Tibial nerve (tissue), 4 donors: ENCODE results near the gene EPRS1. TPM values are rescaled to one million over a fixed set of nuclear protein-coding genes. Genes with fewer than 3 reads are reported as not detected.
A peak's percentile ranks its signal among the peaks of the same experiment; 100 is the strongest.

Source experiments
- DNase-seq, 2 donors: peaks; one replicate each; pipeline ENCODE4 v3.0.0-alpha.2; 2019; ENCODE audit warnings: low spot score in 2 of 2
- H3K27ac ChIP-seq, 4 donors: fragments of 200-600 bp; sonication (generic) in 3 of 4; one replicate each; pipeline ENCODE4 v1.5.1; 2017 to 2019; ENCODE audit warnings: mild to moderate bottlenecking in 1 of 4
- H3K27me3 ChIP-seq, 2 donors: fragments of 200-600 bp; sonication (generic) in 1 of 2; one replicate each; pipeline versions ENCODE4 v1.5.1 to v1.6.0; 2017 to 2019
- H3K36me3 ChIP-seq, 3 donors: fragments of 200-600 bp; sonication (generic); one replicate each; pipeline ENCODE4 v1.5.1; 2018 to 2019
- H3K4me1 ChIP-seq, 4 donors: fragments of 200-600 bp; sonication (generic) in 3 of 4; one replicate each; pipeline ENCODE4 v1.5.1; 2017 to 2019
- H3K4me3 ChIP-seq, 4 donors: fragments of 200-600 bp; sonication (generic) in 3 of 4; one replicate each; pipeline ENCODE4 v1.5.1; 2017 to 2019; ENCODE audit warnings: mild to moderate bottlenecking in 1 of 4, moderate library complexity in 1 of 4
- H3K9me3 ChIP-seq, 4 donors: fragments of 200-600 bp; sonication (generic) in 3 of 4; one replicate each; pipeline ENCODE4 v1.5.1; 2017 to 2019
- EP300 ChIP-seq, 2 donors: sonication (generic); formaldehyde crosslinking; IDR thresholded peaks; one replicate each; pipeline ENCODE4 v1.6.1; 2017; ENCODE audit warnings: antibody characterized with exemption in 2 of 2, mild to moderate bottlenecking in 1 of 2
- POLR2A ChIP-seq, 2 donors: fragments of 450-650 bp; IDR thresholded peaks; one replicate each; pipeline ENCODE4 v1.6.1; 2017; ENCODE audit warnings: antibody characterized with exemption in 2 of 2, mild to moderate bottlenecking in 2 of 2, moderate library complexity in 2 of 2
- WGBS, 2 donors: methylation state at CpG; one replicate each; pipeline ENCODE4 v1.1.5; 2018; 5-methylcytosine and 5-hydroxymethylcytosine counted together
- total RNA-seq, 4 donors: library from RNA; depleted of rRNA; stranded (reverse); fragments of >200 nt; gene quantifications; one replicate each; pipeline ENCODE4 v1.1.0, GENCODE V29; 2016
- TF ChIP-seq, protein P1 (sequence below), 5 experiments: fragments of 200-600 bp in 3 of 5; fragments of 450-650 bp in 2 of 5; sonication (generic) in 3 of 5; IDR thresholded peaks; one replicate each; pipeline ENCODE4 v1.5.1; 2016 to 2019; ENCODE audit warnings: antibody characterized with exemption in 5 of 5, mild to moderate bottlenecking in 3 of 5, moderate library complexity in 2 of 5

Gene EPRS1
- 10 to 100 TPM; 38.1 to 53.8 (median 43.4) TPM for total RNA-seq

DNA sequence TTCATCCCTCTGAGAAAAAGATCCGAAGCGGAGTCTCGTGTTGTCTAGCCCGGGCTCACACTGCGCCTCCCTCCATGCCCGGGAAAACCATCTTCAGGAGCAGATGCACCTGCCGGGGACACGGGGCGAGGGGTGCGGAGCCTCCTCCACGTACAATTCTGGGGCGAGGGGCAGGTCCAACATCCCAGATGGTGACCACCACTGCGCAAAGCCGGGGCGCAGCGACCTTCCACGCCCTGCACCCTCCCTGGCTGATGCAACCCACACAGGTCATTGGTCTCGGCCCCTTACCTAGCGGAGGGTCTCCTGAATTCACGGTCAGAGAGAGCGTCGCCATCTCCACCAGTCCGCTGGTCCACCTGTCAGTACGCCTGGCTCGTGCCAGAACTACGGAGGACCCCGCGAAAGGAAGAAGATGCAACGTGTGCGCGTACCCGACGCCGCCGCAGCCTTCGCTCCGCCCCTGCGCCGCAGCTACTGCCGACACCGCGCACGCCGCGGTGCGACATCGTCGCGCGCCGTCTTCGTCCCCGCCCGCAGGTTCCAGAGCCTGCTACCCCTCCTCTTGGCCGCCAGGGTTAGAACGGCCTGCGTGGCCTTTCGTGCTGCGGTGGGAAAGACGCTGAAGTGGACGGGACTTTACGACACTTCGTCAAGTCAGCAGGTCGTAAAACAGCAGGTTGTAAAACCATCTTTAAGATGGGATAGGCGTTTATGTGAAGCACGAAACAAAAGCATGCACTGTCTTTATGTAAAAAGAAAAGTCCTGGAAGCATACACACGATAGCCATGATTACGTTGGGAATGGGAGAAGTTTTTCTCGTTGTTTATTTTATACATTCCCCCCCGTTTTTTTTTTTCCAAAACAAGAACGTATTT is at the start of gene EPRS1:
EPRS1 (minus strand) TSS at position 454 of the 879 bp plus-strand sequence; CDS start at position 337, 117 bp downstream.
- Histone ChIP-seq H3K27ac (peak within 1 kb of the TSS; percentile 60 to 93 (median 88)), H3K27me3 (no peaks in the 10 kb centered on the region), H3K4me1 (peaks cover 0 to 27% (median 9%) of the 10 kb centered on the region in 4 donors), H3K9me3 (no peaks in the 10 kb centered on the region), H3K4me3 (peak within 1 kb of the TSS; percentile 68 to 90 (median 78)), H3K36me3 (peaks cover 0 to 9% (median 0%) of the 10 kb centered on the region in 3 donors)
- peak; percentile 22 to 65 for TF ChIP-seq POLR2A (IDR thresholded peaks at IDR 0.05)
- TF ChIP-seq, protein P1, sequence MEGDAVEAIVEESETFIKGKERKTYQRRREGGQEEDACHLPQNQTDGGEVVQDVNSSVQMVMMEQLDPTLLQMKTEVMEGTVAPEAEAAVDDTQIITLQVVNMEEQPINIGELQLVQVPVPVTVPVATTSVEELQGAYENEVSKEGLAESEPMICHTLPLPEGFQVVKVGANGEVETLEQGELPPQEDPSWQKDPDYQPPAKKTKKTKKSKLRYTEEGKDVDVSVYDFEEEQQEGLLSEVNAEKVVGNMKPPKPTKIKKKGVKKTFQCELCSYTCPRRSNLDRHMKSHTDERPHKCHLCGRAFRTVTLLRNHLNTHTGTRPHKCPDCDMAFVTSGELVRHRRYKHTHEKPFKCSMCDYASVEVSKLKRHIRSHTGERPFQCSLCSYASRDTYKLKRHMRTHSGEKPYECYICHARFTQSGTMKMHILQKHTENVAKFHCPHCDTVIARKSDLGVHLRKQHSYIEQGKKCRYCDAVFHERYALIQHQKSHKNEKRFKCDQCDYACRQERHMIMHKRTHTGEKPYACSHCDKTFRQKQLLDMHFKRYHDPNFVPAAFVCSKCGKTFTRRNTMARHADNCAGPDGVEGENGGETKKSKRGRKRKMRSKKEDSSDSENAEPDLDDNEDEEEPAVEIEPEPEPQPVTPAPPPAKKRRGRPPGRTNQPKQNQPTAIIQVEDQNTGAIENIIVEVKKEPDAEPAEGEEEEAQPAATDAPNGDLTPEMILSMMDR (IDR thresholded peaks at IDR 0.05) = peak; percentile 69 to 93 (median 74)
- TF ChIP-seq EP300 (IDR thresholded peaks at IDR 0.05) = peak in 1 of 2 donors; percentile 95
- 0% methylated on average over 51 to 56 of the region's 71 CpGs for WGBS, 2 donors
- peak; percentile 69 to 81 for DNase-seq

DNA sequence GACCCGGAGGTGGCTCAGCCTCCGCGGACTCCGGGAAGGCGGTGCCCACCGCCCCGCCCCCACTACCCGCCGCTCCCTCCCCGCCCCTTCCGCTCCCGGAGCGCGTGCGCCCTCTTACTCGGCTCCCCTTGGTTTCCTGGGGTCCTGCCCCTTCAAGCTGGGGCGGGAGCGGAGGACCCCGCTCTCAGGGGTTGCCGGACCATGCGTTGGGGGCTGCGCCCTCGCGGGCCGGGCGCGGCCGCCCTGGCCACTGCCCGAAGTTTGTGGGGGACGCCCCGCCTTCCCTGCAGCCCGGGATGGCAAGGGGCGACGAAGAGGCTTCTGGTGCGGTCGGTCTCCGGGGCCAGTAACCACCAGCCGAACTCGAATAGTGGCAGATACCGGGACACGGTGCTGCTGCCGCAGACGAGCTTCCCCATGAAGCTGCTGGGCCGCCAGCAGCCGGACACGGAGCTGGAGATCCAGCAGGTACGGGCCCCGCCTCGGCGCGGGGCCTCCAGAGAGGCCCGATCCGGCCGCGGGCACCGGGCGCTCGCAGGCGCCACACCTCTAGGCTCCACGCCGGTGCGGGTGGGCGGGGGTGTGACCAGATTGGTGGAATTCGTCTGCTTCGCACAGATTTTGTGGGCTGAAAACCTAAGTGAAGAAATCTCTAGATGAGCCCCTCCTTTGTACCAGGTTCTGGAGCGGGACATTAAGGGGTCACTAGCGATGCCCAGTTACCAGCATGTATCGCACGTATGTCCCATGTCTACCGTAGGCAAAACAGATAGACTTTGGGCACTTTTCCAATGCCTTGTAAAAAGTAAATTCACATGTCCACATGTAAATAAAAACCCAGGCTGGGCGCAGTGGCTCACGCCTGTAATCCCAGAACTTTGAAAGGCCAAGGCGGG is 48.0 kb upstream of the EPRS1 start, which contains the start of gene IARS2:
IARS2 (plus strand) TSS at position 117 of the 896 bp plus-strand sequence; CDS start at position 202, 85 bp downstream.
- peak; percentile 76 to 79 for DNase-seq
- Histone ChIP-seq H3K9me3 (no peaks in the 10 kb centered on the region), H3K36me3 (peaks cover 0 to 28% (median 5%) of the 10 kb centered on the region in 3 donors), H3K4me3 (peak within 1 kb of the TSS; percentile 84 to 97 (median 93)), H3K4me1 (peaks cover 0 to 30% (median 14%) of the 10 kb centered on the region in 4 donors), H3K27me3 (no peaks in the 10 kb centered on the region), H3K27ac (peak within 1 kb of the TSS; percentile 68 to 93 (median 86))
- peak; percentile 7 to 30 for TF ChIP-seq POLR2A (IDR thresholded peaks at IDR 0.05)
- TF ChIP-seq EP300 (IDR thresholded peaks at IDR 0.05) = peak in 1 of 2 donors; percentile 79
- TF ChIP-seq, protein P1 (IDR thresholded peaks at IDR 0.05) = peak in 1 of 5 experiments; percentile 7
- 4 to 6% methylated on average over 26 to 43 of the region's 73 CpGs for WGBS, 2 donors

DNA sequence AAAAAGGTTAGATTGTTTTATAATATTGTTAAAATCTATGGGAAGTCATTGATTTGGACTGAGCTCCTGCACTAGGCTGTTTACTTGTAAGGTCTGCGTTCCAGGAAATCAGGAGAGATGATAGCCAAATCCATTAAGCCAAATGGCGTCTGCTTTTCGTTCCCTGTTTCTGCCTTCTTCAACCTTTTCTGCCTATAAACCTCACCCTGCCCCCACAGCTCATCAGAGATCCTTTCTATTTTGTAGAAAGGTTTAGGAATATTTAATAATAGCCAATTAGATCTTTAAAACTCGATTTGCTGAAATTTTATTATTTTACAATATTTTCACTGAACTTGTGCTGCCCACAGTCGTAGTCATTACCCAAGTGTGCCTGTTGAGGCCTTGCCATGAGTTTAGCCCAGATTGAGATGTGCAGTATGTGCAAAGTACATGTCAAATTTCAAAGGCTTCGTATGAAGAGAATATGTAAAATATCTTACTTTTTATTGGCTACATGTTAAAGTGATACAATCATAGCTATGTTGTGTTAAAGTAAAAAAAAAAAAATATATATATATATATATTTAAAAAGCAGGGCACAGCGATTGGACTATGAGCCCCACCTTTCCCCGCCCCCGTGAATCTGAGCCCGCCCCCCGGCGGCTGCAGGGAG is 47.2 kb upstream of the EPRS1 start:
- Histone ChIP-seq H3K27me3 (no peaks in the 10 kb centered on the region), H3K36me3 (peaks cover 0 to 23% (median 5%) of the 10 kb centered on the region in 3 donors), H3K9me3 (no peaks in the 10 kb centered on the region), H3K4me3 (peak overlapping the region; percentile 84 to 97 (median 93)), H3K27ac (peak overlapping the region; percentile 68 to 93 (median 86)), H3K4me1 (peaks cover 0 to 36% (median 14%) of the 10 kb centered on the region in 4 donors)
- WGBS, 2 donors = 24% methylated on average over 12 of the region's 12 CpGs
- no peak for DNase-seq
- TF ChIP-seq, protein P1 (IDR thresholded peaks at IDR 0.05) = peak in 1 of 5 experiments; percentile 10
- no peak for TF ChIP-seq POLR2A (IDR thresholded peaks at IDR 0.05)
- TF ChIP-seq EP300 (IDR thresholded peaks at IDR 0.05) = no peak

- no peak overlapping the region for H3K4me3 ChIP-seq
- no peak for DNase-seq
- TF ChIP-seq POLR2A (IDR thresholded peaks at IDR 0.05) (no peak), EP300 (IDR thresholded peaks at IDR 0.05) (no peak)
- TF ChIP-seq, protein P1 (IDR thresholded peaks at IDR 0.05) = no peak
- peaks cover 0 to 37% (median 14%) of the 10 kb centered on the region in 4 donors for H3K4me1 ChIP-seq
- peaks cover 0 to 15% (median under 1%) of the 10 kb centered on the region in 3 donors for H3K36me3 ChIP-seq
- 100% methylated on average over 1 of the region's 1 CpG for WGBS, 2 donors
- H3K27me3 ChIP-seq = no peaks in the 10 kb centered on the region
- H3K27ac ChIP-seq = no peak overlapping the region
- no peaks in the 10 kb centered on the region for H3K9me3 ChIP-seq
Observed at GRCh38 chr1:220092694-220093093, 46.4 kb upstream of the EPRS1 start.
